CD8-positive, alpha-beta T cell (primary cell): ENCODE data around the gene TULP1. TPM values are rescaled to one million over a fixed set of nuclear protein-coding genes. Genes with fewer than 3 reads are reported as not detected.

Experiments
- microRNA-seq: library from miRNA; unstranded; fragments of <30 nt; microRNA quantifications from one replicate; pipeline ENCODE4 v1.2.0, GENCODE V29; 2022; ENCODE audit warnings: borderline microRNAs expressed
- total RNA-seq, 46 experiments: library from RNA in 2 of 46; stranded (reverse) in 2 of 46; gene quantifications; one replicate each; pipeline ENCODE4 v1.2.3 and lab custom pipeline; 2021 to 2026

TULP1 gene
- total RNA-seq, 2 experiments from 2014 or later = not detected

Small RNAs within 50 kb of the gene (microRNA-seq; reads per million reads assigned to microRNA genes)
- not detected for gene MIR7111

Other genes with a start within 250 kb of the TULP1 start
- gene DEF6, start 215.1 kb downstream of the TULP1 start, total RNA-seq = 100 to 1,000 TPM; 172 to 182 TPM
- 10 to 100 TPM; 20.0 to 21.5 TPM for gene PPARD, start 170.3 kb downstream of the TULP1 start, total RNA-seq
- 1 to 10 TPM; 1.1 to 1.2 TPM for gene FANCE, start 60.6 kb downstream of the TULP1 start, total RNA-seq
- 1,000 to 10,000 TPM; 2,275 to 2,367 TPM for gene RPL10A, start 44.5 kb downstream of the TULP1 start, total RNA-seq
- gene TEAD3, start 15.8 kb downstream of the TULP1 start, total RNA-seq = not detected
- gene FKBP5, start 176.0 kb upstream of the TULP1 start, total RNA-seq = 10 to 100 TPM; 25.7 to 27.1 TPM
- gene ARMC12, start 224.1 kb upstream of the TULP1 start, total RNA-seq = 1 to 10 TPM; 1.1 to 1.5 TPM